ENCODE results near the gene PIGBOS1.
"Not testable (repeated sequence)": the region's sequence is repeated elsewhere in the genome, so short reads cannot be mapped to it uniquely, and the experiment has no call there.

The PIGBOS1 gene

DNA sequence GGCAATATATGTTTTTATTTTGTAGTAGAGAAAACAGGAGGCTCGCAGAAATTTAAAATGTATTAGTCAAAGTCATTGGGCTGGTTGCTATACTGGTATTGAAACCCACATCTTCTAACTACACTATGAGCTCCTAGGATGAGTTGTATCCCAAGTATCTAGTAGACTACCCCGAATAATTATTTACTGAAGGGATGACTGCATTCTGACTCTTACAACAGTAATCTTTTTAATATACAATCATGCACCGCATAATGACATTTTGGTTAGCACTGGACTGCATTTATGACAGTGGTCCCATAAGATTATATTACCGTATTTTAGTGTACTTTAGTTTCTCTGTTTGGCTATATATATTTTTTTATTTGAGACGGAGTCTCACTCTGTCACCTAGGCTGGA is 15.4 kb upstream of the PIGBOS1 start:
- TF ChIP-seq ZFX (IDR thresholded peaks at IDR 0.05) = no peak
- TF ChIP-seq, protein P1, sequence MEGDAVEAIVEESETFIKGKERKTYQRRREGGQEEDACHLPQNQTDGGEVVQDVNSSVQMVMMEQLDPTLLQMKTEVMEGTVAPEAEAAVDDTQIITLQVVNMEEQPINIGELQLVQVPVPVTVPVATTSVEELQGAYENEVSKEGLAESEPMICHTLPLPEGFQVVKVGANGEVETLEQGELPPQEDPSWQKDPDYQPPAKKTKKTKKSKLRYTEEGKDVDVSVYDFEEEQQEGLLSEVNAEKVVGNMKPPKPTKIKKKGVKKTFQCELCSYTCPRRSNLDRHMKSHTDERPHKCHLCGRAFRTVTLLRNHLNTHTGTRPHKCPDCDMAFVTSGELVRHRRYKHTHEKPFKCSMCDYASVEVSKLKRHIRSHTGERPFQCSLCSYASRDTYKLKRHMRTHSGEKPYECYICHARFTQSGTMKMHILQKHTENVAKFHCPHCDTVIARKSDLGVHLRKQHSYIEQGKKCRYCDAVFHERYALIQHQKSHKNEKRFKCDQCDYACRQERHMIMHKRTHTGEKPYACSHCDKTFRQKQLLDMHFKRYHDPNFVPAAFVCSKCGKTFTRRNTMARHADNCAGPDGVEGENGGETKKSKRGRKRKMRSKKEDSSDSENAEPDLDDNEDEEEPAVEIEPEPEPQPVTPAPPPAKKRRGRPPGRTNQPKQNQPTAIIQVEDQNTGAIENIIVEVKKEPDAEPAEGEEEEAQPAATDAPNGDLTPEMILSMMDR (conservative IDR thresholded peaks at IDR 0.05) = no peak
- no peak overlapping the region for H3K27ac ChIP-seq

DNA sequence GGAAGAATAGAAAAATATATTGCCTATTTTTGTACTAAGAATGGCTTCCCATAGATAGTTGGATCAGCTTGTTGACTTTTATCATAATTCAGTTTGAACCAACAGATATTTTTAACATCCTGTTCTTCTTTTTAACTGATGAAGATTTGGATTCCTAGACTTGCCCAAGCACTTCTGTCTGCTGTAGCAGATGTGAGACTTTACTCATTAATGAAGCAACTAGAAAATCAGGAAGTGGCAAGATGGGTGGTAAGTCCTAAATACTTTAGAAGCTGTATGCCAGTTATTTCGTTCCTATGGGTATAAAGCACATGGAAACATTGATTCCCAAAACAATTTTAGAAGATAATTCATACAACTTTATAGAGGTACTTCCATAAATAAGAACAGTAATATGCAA is 8.5 kb upstream of the PIGBOS1 start:
- no peak for TF ChIP-seq ZFX (IDR thresholded peaks at IDR 0.05)
- TF ChIP-seq, protein P1 (conservative IDR thresholded peaks at IDR 0.05) = no peak
- no peak overlapping the region for H3K27ac ChIP-seq

DNA sequence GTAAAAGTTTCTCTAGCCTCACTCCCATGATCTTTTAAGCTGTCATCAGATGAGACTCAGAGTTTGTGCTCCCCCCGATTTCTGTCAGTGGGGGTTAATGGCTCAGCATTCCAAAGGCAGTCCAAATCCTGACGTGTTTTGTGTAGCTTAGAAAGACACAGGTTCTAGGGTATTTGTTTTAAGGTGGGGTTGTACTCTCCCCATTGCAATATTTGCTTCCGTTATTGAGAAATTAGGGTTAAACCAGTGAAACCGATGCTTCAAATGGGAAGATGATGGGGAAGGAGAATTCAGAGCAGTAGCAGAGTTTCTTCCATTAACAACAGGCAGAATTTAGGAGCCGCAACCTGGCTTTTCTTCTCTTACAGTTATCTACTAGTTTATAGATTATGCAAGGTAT is 3.5 kb upstream of the PIGBOS1 start:
- H3K27ac ChIP-seq = no peak overlapping the region

DNA sequence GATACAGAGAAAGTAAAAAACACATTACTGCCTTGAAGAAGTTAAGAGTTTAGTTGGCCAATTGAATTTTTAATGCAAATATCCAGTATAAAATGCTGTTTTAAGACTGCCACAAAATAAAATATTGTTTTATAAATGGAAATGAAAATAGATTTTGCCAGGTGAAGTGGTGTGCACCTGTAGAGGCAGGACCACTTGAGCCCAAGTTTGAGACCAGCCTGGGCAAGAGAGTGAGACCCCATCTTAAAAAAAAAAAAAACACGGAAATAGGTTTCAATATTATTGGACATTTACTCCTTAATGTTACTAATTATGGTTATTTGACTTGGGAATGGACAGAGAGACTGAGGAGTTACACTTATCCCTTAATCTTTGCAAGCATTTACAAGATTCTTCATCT is 2.0 kb upstream of the PIGBOS1 start:
- TF ChIP-seq ZFX (IDR thresholded peaks at IDR 0.05) = no peak
- TF ChIP-seq, protein P1 (conservative IDR thresholded peaks at IDR 0.05) = no peak
- H3K27ac ChIP-seq = no peak overlapping the region

More for the DNA sequence above, 3.5 kb upstream of the PIGBOS1 start:
- TF ChIP-seq, protein P1 (conservative IDR thresholded peaks at IDR 0.05) = no peak
- no peak for TF ChIP-seq ZFX (IDR thresholded peaks at IDR 0.05)

DNA sequence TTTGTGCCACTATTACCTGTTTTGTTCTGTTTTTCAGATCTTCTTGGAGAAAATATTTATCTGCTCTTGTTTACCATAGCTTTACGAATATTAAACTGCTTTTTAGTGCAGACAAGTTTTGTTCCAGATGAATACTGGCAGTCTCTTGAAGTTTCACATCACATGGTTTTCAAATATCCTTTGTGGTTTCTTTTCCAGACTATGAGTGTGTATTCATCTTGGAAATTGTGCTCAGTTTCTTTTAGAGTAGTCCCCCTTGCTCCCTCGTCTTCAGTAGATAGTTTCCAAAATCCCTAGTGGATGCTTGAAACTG is 1.3 kb upstream of the PIGBOS1 start:
- TF ChIP-seq, protein P1 (conservative IDR thresholded peaks at IDR 0.05) = no peak
- no peak for TF ChIP-seq ZFX (IDR thresholded peaks at IDR 0.05)
- no peak overlapping the region for H3K27ac ChIP-seq

DNA sequence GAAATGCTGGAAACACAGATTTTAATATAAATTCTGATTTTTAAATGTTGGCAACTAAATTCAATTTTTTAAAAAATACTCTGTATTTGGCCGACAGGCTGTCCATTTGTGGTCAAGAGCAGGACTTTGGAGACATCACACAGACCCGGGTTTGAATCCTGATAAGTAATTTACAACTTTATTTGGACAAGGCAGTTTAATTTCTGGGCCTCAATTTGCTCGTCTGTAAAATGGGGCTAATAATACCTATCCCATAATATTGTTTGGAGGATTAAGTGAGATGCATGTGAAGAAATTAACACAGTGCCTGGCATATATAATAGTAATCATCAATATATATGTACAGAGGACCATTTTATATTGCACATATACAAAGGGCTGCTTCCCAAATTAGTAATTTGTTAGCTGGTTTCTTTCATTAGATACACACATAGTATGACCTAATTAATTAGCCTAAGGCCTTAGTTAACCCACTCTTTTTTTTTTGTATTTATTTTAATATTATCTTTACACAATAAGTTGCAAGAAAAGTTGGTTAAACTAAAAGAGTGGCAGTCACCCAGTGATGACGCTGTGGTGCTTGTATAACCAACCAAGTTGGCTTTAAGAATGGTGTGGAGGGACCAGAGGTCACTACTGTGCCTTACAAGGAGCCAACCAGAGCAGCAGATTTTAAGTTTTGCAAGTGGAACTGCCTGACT is 764 bp upstream of the PIGBOS1 start:
- H3K27ac ChIP-seq = peak overlapping the region; percentile 76
- TF ChIP-seq, protein P1 (conservative IDR thresholded peaks at IDR 0.05) = no peak
- TF ChIP-seq ZFX (IDR thresholded peaks at IDR 0.05) = no peak

DNA sequence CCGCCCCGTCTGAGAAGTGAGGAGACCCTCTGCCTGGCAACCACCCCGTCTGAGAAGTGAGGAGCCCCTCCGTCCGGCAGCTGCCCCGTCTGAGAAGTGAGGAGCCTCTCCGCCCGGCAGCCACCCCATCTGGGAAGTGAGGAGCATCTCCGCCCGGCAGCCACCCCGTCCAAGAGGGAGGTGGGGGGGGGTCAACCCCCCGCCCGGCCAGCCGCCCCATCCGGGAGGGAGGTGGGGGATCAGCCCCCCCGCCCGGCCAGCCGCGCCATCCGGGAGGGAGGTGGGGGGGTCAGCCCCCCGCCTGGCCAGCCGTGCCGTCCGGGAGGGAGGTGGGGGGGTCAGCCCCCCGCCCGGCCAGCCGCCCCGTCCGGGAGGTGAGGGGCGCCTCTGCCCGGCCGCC is 16.1 kb downstream of the PIGBOS1 start:
- not testable (repeated sequence) for H3K27ac ChIP-seq

DNA sequence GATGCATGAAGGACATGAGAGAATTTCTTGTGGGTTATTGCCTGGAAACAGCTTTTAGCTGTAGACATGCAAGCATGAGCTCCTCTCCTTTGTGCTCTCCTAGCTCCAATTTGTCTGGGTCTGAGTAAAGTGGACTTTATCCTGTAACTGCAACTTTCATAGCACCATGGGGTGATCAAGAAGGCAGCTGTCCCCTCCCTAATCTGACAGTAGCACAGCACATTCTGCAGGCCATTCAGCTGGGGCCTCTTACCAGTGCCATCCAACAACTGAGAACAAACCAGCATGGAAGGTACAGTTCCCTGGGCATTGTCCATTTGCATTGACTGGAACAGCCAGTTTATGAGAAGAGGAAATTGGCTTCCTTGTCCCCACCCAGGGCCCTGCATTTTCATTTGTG is 21.6 kb downstream of the PIGBOS1 start:
- TF ChIP-seq, protein P1 (conservative IDR thresholded peaks at IDR 0.05) = no peak
- TF ChIP-seq ZFX (IDR thresholded peaks at IDR 0.05) = no peak
- no peak overlapping the region for H3K27ac ChIP-seq

Measured in C4-2B (cell line).